GM12878 (cell line): ENCODE results near the gene MGLL. TPM values are rescaled to one million over a fixed set of nuclear protein-coding genes. Genes with fewer than 3 reads are reported as not detected.
A peak's percentile ranks its signal among the peaks of the same experiment; 100 is the strongest.

Experiments
- ATAC-seq: fragments of 200-7000 bp; cut with Tn5 transposase; 3 replicates; pipeline ENCODE4 v1.9.1; 2020; ENCODE audit warnings: mild to moderate bottlenecking, moderate library complexity
- BruUV-seq: library from RNA; stranded (reverse); fragments of 400-500 nt; replicated peaks from 2 replicates; lab custom pipeline; 2021; lab: Mats Ljungman, UMichigan
- CTCF ChIA-PET: fragments of 300-600 bp; sonication (Branson Sonifier 250); formaldehyde crosslinking; extraction: SDS; loops from one replicate; lab custom pipeline; 2021; ENCODE audit warnings: inconsistent platforms; lab: Yijun Ruan, JAX
- POLR2A ChIA-PET: fragments of 350-600 bp; formaldehyde crosslinking; extraction: SDS; loops from one replicate; lab custom pipeline; 2021; ENCODE audit warnings: inconsistent platforms; lab: Charles Lee
- RAD21 ChIA-PET: fragments of 300-600 bp; sonication (Branson Sonifier 250); formaldehyde crosslinking; loops from one replicate; lab custom pipeline; 2023; ENCODE audit warnings: antibody characterized with exemption; ENCODE audit not compliant: unreplicated experiment; lab: Charles Lee
- SMC1A ChIA-PET: fragments of 300-600 bp; sonication (Branson Sonifier 250); formaldehyde crosslinking; loops from one replicate; lab custom pipeline; 2023; ENCODE audit not compliant: unreplicated experiment, uncharacterized antibody; lab: Charles Lee
- DNase-seq: peaks from one replicate; pipeline ENCODE4 v3.0.0-alpha.2; 2011; ENCODE audit warnings: low read depth, low spot score
- FAIRE-seq: peaks from 3 replicates; lab custom pipeline; 2011; peaks lifted over from hg19 to GRCh38; lab: Jason Lieb, UNC
- H2AFZ ChIP-seq: 2 replicates; pipeline ENCODE4 v1.6.0; 2011; ENCODE audit warnings: low read depth, low read length, control low read depth; ENCODE audit not compliant: control insufficient read depth
- H3K27ac ChIP-seq: 2 replicates; pipeline ENCODE4 v1.5.1; 2011; ENCODE audit warnings: control low read depth; ENCODE audit not compliant: control insufficient read depth, insufficient read depth
- H3K27me3 ChIP-seq, 2 experiments: replicated peaks in 1 of 2; 2 replicates each; pipeline versions ENCODE4 v1.6.0 to v1.6.1; 2011; ENCODE audit warnings: low read length in 1 of 2; ENCODE audit not compliant: control insufficient read depth in 2 of 2, insufficient read depth in 2 of 2
- H3K36me3 ChIP-seq, 2 experiments: 2 replicates each; pipeline ENCODE4 v1.5.1; 2011; ENCODE audit warnings: low read length in 1 of 2; ENCODE audit not compliant: control insufficient read depth in 2 of 2, insufficient read depth in 2 of 2
- H3K4me1 ChIP-seq: 2 replicates; pipeline ENCODE4 v1.6.1; 2011; ENCODE audit warnings: mild to moderate bottlenecking, low read length, moderate library complexity, mixed read lengths; ENCODE audit not compliant: control insufficient read depth, insufficient read depth
- H3K4me2 ChIP-seq: 2 replicates; pipeline ENCODE4 v1.6.0; 2011; ENCODE audit warnings: control low read depth; ENCODE audit not compliant: control insufficient read depth, insufficient read depth
- H3K4me3 ChIP-seq: fragments of 200-600 bp; sonication (generic); 2 replicates; pipeline ENCODE4 v1.5.1; 2016
- H3K79me2 ChIP-seq: 2 replicates; pipeline ENCODE4 v1.6.0; 2011; ENCODE audit warnings: low read length; ENCODE audit not compliant: control insufficient read depth, insufficient read depth
- H3K9ac ChIP-seq: 2 replicates; pipeline ENCODE4 v1.8.0; 2011; ENCODE audit warnings: low read length, control low read depth, mixed read lengths; ENCODE audit not compliant: control insufficient read depth, insufficient read depth
- H3K9me3 ChIP-seq: replicated peaks from 3 replicates; pipeline ENCODE4 v1.5.1; 2011; ENCODE audit warnings: mild to moderate bottlenecking, low read length; ENCODE audit not compliant: control insufficient read depth, insufficient read depth
- H4K20me1 ChIP-seq: 2 replicates; pipeline ENCODE4 v1.6.0; 2011; ENCODE audit not compliant: control insufficient read depth, insufficient read depth
- DPF2 ChIP-seq: fragments of 450-650 bp; IDR thresholded peaks from 2 replicates; pipeline ENCODE4 v1.6.1; 2017; ENCODE audit warnings: mild to moderate bottlenecking
- POLR2AphosphoS2 ChIP-seq: IDR thresholded peaks from 2 replicates; pipeline ENCODE4 v1.6.1; 2011; ENCODE audit warnings: low read depth, mild to moderate bottlenecking, low read length, improper control_type of control experiment, moderate library complexity
- SKIL ChIP-seq: fragments of 450-650 bp; IDR thresholded peaks from 2 replicates; pipeline ENCODE4 v1.6.1; 2017; ENCODE audit warnings: mild to moderate bottlenecking, low read depth, inconsistent platforms; ENCODE audit not compliant: poor library complexity, severe bottlenecking
- WGBS: methylation state at CpG from one replicate; pipeline ENCODE4 v1.1.6; 2016; ENCODE audit warnings: low lambda C conversion rate; ENCODE audit not compliant: insufficient replicate concordance, insufficient coverage; ENCODE audit errors: missing lambda C conversion rate; 5-methylcytosine and 5-hydroxymethylcytosine counted together
- in situ Hi-C: fragments of 300-500 bp; cut with MboI; formaldehyde crosslinking; loops from 9 replicates; pipeline ENCODE4 v1.14.3; 2018; ENCODE audit warnings: mixed read lengths
- intact Hi-C: fragments of 100-400 bp; cut with micrococcal nuclease; formaldehyde crosslinking; loops from one replicate; pipeline ENCODE4 v1.14.2; 2022; ENCODE audit not compliant: unreplicated experiment
- polyA plus RNA-seq, 11 experiments: library from polyadenylated mRNA; depleted of rRNA in 4 of 11; unstranded in 6 of 11; stranded (reverse) in 5 of 11; fragments of >200 nt; fragmentation: Nextera tagmentation in 4 of 11; fragmentation: Illumina TruSeq in 1 of 11; extraction: Ambion mirVana in 4 of 11; extraction: Trizol in 1 of 11; gene quantifications; 1 replicate in 1 of 11; 2 replicates in 10 of 11; pipeline versions ENCODE4 v1.2.1 to v1.2.3, GENCODE V29; 2011 to 2016; ENCODE audit warnings: inconsistent platforms in 2 of 11, missing spikeins in 2 of 11, low read depth in 1 of 11
- total RNA-seq, 4 experiments: library from RNA; depleted of rRNA in 3 of 4; stranded (reverse); fragments of >200 nt in 3 of 4; fragmentation: Illumina TruSeq in 1 of 4; extraction: Trizol in 1 of 4; gene quantifications; 2 replicates each; pipeline versions ENCODE4 v1.2.1 to v1.2.3, GENCODE V29; 2013 to 2021
- TF ChIP-seq, protein P1 (sequence below): fragments of 450-650 bp; IDR thresholded peaks from 2 replicates; pipeline ENCODE4 v1.6.1; 2016; ENCODE audit warnings: mild to moderate bottlenecking

The MGLL gene
- total and polyA plus RNA-seq, 10 of the 15 experiments (the other 5 are each of a cell fraction or from before 2014, with no cell fraction given), result 44.9 to 177 (median 72.9) TPM

DNA sequence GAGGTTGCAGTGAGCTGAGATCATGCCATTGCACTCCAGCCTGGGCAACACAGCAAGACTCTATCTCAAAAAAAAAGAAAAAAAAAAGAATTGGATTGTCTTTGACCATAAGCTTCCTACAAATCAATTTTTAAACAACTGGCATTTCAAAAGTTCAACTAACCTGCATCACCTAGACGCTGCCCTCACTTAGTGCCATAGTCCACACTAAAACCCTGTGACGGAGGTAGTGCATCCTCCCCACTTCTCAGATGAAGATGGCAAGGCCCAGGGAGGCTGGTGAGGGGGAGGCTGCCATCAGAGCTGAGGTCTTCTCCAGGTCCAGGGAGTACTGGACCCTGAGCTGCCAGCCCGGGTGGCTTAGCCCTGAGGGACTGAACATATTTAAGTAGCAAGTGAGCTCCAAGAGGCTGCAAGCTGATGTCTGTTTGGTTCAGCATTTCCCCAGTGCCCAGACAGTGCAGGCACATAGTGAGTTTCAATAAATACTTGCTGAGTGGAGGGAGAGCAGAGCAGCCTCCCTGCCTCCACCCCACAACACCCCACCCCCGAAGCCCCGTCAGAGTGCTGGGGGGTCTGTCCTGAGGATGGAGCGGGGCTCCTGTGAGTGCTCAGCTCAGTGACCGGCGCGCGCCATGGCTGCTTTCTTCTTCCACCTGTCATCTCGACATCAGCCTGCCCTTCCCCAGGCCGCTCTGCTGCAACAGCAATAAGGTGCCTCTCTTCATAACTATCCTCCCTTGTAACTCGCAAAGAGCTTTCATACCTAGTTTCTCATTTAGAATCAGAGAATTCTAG is 52.8 kb downstream of the MGLL start:
- 91% methylated on average over 11 of the region's 13 CpGs for WGBS
- intact Hi-C loops (no loop called here), in situ Hi-C loops (no loop called here)
- RAD21 ChIA-PET, result interaction anchor here (1.3 to 10.7 kb wide), 2 partner anchors 17 to 52 kb away, joined by 3 to 149 read pairs; no protein-coding TSS in a partner anchor
- no peak overlapping the region for H3K4me3 ChIP-seq
- H4K20me1 ChIP-seq, result no peaks in the 10 kb centered on the region
- DNase-seq (no peak), FAIRE-seq (no peak), ATAC-seq (no peak)
- no peak overlapping the region for H3K9ac ChIP-seq
- peaks cover 62% of the 10 kb centered on the region for H3K4me1 ChIP-seq
- no TSS peak for BruUV-seq
- no peak overlapping the region for H3K27ac ChIP-seq
- CTCF ChIA-PET, result interaction anchor here (0.6 to 1.6 kb wide), 5 partner anchors 10 to 324 kb away, joined by 3 to 5 read pairs (median 3); no protein-coding TSS in a partner anchor
- POLR2A ChIA-PET, result interaction anchor here (0.6 to 1.9 kb wide), 5 partner anchors 8 to 66 kb away, joined by 3 to 10 read pairs (median 5); no protein-coding TSS in a partner anchor
- H3K27me3 ChIP-seq, result no peaks in the 10 kb centered on the region
- peaks cover 0 to 6% of the 10 kb centered on the region in 2 experiments; a peak in 2 of 4 replicates for H3K36me3 ChIP-seq
- SMC1A ChIA-PET, result interaction anchor here (0.6 to 12.3 kb wide), 7 partner anchors 10 to 88 kb away, joined by 3 to 205 read pairs (median 4); no protein-coding TSS in a partner anchor
- TF ChIP-seq DPF2 (no peak), POLR2AphosphoS2 (no peak), SKIL (no peak)
- TF ChIP-seq, protein P1, sequence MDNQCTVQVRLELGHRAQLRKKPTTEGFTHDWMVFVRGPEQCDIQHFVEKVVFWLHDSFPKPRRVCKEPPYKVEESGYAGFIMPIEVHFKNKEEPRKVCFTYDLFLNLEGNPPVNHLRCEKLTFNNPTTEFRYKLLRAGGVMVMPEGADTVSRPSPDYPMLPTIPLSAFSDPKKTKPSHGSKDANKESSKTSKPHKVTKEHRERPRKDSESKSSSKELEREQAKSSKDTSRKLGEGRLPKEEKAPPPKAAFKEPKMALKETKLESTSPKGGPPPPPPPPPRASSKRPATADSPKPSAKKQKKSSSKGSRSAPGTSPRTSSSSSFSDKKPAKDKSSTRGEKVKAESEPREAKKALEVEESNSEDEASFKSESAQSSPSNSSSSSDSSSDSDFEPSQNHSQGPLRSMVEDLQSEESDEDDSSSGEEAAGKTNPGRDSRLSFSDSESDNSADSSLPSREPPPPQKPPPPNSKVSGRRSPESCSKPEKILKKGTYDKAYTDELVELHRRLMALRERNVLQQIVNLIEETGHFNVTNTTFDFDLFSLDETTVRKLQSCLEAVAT, result 0 out of 2 replicates have a peak, but pooled peaks have one; percentile 26
- H2AFZ ChIP-seq, result no peak overlapping the region
- H3K9me3 ChIP-seq, result no peaks in the 10 kb centered on the region; the same call in 2 of the 3 replicates
- H3K4me2 ChIP-seq, result no peak overlapping the region
- peaks cover 57% of the 10 kb centered on the region for H3K79me2 ChIP-seq
